Renal cortex interstitium (tissue), 15 donors: ENCODE results near the gene PRH1. TPM values are rescaled to one million over a fixed set of nuclear protein-coding genes. Genes with fewer than 3 reads are reported as not detected.

Experiments
- DNase-seq, 11 donors: peaks; one replicate each; pipeline ENCODE4 v3.0.0-alpha.2; 2013; ENCODE audit warnings: low read depth in 9 of 11, low spot score in 4 of 11; ENCODE audit errors: extremely low read depth in 1 of 11
- long read RNA-seq, 16 experiments: transcript quantifications; one replicate each; lab custom pipeline, GENCODE V29; 2026
- polyA plus RNA-seq, 3 donors: library from polyadenylated mRNA; unstranded; fragments of 120-200 nt; gene quantifications; one replicate each; pipeline ENCODE4 v1.2.1, GENCODE V29; 2013; ENCODE audit not compliant: insufficient read length in 3 of 3

PRH1 gene
- polyA plus RNA-seq: 10 to 100 TPM; 13.0 to 18.0 (median 15.2) TPM
- long read RNA-seq, donor 1: 0 reads
- long read RNA-seq, donor 2: 0 reads
- long read RNA-seq, donor 3: 0 reads
- long read RNA-seq, donor 4: 0 reads
- long read RNA-seq, donor 5: 0 reads
- long read RNA-seq, donor 6: 0 reads
- long read RNA-seq, donor 7, partial matches to known transcripts: 0 of 1 reads
- long read RNA-seq, donor 7, other reads (novel, unspliced or antisense): 0 of 1 reads
- long read RNA-seq, donor 8, partial matches to known transcripts: 0 of 3 reads
- long read RNA-seq, donor 8, other reads (novel, unspliced or antisense): 0 of 3 reads
- long read RNA-seq, donor 9: 0 reads
- long read RNA-seq, donor 10, partial matches to known transcripts: 0 of 1 reads
- long read RNA-seq, donor 10, other reads (novel, unspliced or antisense): 0 of 1 reads
- long read RNA-seq, donor 11, partial matches to known transcripts: 0 of 1 reads
- long read RNA-seq, donor 11, other reads (novel, unspliced or antisense): 0 of 1 reads
- long read RNA-seq, donor 12: 0 reads
- long read RNA-seq, donor 13: 0 reads
- long read RNA-seq, donor 14: 0 reads
- long read RNA-seq, donor 15: 0 reads
- long read RNA-seq, donor 16: 0 reads

GRCh38 chr12:10884086-10884725 lies at the start of gene PRH1:
PRH1 (minus strand) TSS chr12:10884255; CDS start chr12:10884217, 38 bp downstream.
- no peak for DNase-seq

GRCh38 chr12:10928746-10929286 lies 44.8 kb upstream of the PRH1 start, which contains the start of gene PRH2:
PRH2 (plus strand) TSS chr12:10929236; CDS start chr12:10929274, 38 bp downstream.
- DNase-seq: no peak

GRCh38 chr12:10926269-10926668 lies 42.2 kb upstream of the PRH1 start:
- DNase-seq: no peak

GRCh38 chr12:10919809-10920208 lies 35.8 kb upstream of the PRH1 start:
- DNase-seq: no peak

- DNase-seq: no peak
Observed at GRCh38 chr12:10910380-10910779, 26.3 kb upstream of the PRH1 start.

GRCh38 chr12:10909462-10909861 lies 25.4 kb upstream of the PRH1 start, which contains the start of gene TAS2R13:
TAS2R13 (minus strand) TSS chr12:10909562; CDS start chr12:10909298, 264 bp downstream.
- no peak for DNase-seq

DNA sequence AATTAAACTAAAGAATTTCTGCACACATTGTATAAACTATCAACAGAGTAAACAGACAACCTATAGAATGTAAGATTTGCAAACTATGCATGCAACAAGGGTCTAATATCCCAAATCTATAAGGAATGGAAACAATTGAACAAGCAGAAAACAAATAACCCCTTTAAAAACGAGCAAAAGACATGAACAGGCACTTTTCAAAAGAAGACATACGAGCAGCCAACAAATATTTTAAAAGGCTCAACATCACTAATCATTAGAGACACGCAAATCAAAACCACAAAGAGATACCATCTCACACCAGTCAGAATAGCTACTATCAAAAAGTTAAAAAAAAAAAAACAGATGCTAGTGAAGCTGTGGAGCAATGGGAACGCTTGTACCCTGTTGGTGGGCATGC lies 20.6 kb upstream of the PRH1 start:
- no peak for DNase-seq

- no peak for DNase-seq
Observed at GRCh38 chr12:10901427-10901826, 17.4 kb upstream of the PRH1 start.

- DNase-seq: no peak
Observed at GRCh38 chr12:10900972-10901371, 16.9 kb upstream of the PRH1 start.

- no peak for DNase-seq
Observed at GRCh38 chr12:10900530-10900929, 16.5 kb upstream of the PRH1 start.

DNA sequence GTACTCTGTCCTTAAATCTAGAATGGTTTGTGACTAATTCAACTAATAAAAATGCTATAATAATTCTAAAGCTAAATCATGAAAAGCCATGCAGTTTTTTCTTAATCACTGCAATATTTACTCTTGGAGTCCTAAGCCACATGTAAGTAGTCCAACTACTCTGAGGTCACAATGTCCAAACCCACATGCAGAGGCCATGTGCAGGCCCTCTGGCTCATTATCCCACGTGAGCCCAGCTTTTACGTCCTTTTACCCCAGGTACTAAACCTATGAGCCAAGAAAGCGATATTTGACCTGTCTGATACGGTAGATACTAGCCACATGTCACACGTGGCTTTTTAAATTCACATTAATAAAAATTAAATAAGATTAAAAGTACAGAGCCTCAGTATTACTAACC lies 12.8 kb upstream of the PRH1 start:
- DNase-seq: no peak

DNA sequence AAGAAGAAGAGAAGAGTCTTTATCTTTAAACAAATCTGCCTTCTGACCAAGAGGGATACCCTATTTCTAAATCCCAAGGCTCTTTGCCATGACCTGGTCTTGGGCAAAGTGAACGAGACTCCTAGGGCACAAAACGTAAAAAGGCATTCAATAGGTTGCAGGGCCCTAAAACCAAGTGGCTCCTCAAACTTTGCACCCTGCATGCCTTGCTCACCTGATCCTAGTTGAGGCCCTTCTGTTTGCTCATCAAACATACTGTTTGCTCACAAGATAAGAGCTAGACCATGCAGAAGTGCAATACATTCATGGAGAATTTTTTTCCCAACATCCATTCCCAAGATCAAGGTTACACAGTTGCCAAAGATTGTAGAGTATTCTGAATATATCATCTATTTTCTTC lies 7.9 kb upstream of the PRH1 start:
- no peak for DNase-seq

DNA sequence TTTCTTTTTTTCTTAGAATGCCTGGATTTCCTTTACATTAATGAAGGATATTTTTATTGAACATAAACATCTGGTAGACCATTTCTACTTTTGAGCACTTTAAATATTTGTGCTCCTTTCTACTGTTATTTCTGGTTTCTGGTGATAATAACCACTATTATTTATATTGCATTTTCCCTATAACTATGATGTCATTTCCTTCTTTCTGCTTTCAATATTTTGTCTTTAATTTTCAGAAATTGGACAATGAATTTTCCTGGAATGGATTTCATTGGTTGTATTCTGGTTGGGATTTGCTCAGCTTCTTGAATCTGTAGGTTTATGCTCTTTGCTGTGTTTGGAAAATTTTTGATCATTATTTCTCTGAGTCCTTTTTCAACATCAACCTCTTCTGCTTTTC lies 5.2 kb upstream of the PRH1 start:
- no peak for DNase-seq

- no peak for DNase-seq
Observed at GRCh38 chr12:10873378-10873777, 10.7 kb downstream of the PRH1 start.

GRCh38 chr12:10867381-10867780 lies 16.7 kb downstream of the PRH1 start:
- DNase-seq: no peak

DNA sequence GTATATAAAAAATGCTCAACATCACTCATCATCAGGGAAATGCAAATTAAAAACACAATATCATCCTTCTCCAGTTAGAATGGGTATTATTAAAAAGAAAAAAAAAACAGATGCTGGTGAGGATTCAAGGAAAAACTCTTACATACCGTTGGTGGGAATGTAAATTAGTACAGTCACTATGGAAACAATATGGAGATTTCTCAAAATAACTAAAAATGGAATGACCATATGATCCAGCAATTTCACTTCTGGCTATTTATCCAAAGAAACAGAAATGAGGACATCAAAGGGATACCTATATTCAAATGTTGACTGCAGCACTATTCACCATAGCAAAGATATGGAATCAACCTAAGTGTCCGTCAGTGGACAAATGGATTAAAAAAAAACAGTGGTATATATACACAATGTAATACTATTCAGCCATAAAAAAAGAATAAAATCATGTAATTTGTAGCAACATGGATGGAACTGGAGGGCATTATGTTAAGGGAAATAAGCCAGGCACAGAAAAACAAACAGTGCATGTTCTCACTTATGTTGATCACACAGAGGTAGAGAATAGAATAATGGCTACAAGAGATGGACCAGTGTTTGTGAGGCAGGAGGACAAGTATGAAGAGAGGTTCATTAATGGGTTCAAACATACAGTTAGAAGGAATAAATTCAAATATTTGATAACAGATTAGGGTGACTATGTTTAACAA lies 20.4 kb downstream of the PRH1 start:
- DNase-seq: no peak

- DNase-seq: no peak
Observed at GRCh38 chr12:10861366-10861765, 22.7 kb downstream of the PRH1 start.

- no peak for DNase-seq
Observed at GRCh38 chr12:10855807-10856206, 28.2 kb downstream of the PRH1 start.

DNA sequence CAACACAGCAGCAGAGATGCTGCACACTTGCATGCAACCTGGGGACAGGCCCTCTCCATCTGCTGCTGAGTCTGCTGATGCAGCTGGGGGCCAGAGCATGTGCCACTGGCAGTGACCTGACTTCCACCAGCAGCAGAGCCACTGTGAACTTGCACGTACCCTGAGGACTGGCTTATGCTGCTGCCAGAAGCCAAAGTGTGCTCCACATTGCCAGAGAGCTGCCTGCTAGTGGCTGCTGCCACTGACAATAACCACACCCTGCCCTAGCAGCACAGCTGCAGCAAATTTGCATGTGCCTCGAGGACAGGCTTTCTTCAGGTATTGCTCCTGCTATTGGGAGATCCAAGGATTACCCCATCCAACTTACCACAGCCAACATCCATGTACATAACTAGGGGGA lies 30.3 kb downstream of the PRH1 start:
- no peak for DNase-seq
